GM18951 (cell line): ENCODE data around the gene CADPS.

Source experiments
- POLR2A ChIP-seq: IDR thresholded peaks from 4 replicates; pipeline ENCODE4 v1.6.1; 2011; ENCODE audit warnings: mild to moderate bottlenecking; ENCODE audit not compliant: insufficient read length, insufficient read depth; ENCODE audit errors: extremely low read depth
- in situ Hi-C: fragments of 300-500 bp; cut with MboI; formaldehyde crosslinking; loops from one replicate; pipeline ENCODE4 v1.12.0; 2022; ENCODE audit warnings: low sequenced_read_pairs, mixed read lengths, inconsistent platforms; ENCODE audit not compliant: unreplicated experiment

CADPS gene

GRCh38 chr3:62365391-62366125 lies 509.7 kb downstream of the CADPS start:
- no peak for TF ChIP-seq POLR2A
- in situ Hi-C loops = no loop called here

- no peak for TF ChIP-seq POLR2A
- in situ Hi-C loops = no loop called here
Measured at GRCh38 chr3:62364191-62364590, 511.0 kb downstream of the CADPS start.

- in situ Hi-C loops = no loop called here
- no peak for TF ChIP-seq POLR2A
Measured at GRCh38 chr3:62363275-62363674, 511.9 kb downstream of the CADPS start.

GRCh38 chr3:62361824-62362223 lies 513.4 kb downstream of the CADPS start:
- in situ Hi-C loops = no loop called here

DNA sequence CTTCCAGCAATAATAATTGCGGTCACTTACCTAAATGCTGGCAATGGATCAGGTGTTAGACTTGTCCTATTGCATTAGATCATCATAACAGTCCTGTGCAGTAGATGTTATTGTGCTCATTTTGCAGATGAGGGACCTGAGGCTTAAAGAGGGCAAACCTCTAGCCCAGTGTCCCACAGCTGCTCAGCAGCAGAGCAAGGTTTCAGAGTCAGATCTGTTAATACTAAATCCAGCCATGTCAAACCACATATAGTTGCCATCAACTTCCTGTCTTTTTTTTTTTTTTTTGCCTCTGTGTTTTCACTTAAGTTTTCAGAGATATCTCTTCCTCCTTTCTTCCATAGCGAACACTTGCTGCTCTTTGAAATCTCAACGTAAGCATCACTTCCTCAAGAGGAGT lies 514.0 kb downstream of the CADPS start:
- in situ Hi-C loops = no loop called here
- no peak for TF ChIP-seq POLR2A

More at GRCh38 chr3:62361824-62362223, 513.4 kb downstream of the CADPS start:
- no peak for TF ChIP-seq POLR2A

GRCh38 chr3:62359531-62359930 lies 515.7 kb downstream of the CADPS start:
- in situ Hi-C loops = no loop called here
- TF ChIP-seq POLR2A = no peak

- no peak for TF ChIP-seq POLR2A
- in situ Hi-C loops = no loop called here
Measured at GRCh38 chr3:62356356-62356755, 518.9 kb downstream of the CADPS start.

DNA sequence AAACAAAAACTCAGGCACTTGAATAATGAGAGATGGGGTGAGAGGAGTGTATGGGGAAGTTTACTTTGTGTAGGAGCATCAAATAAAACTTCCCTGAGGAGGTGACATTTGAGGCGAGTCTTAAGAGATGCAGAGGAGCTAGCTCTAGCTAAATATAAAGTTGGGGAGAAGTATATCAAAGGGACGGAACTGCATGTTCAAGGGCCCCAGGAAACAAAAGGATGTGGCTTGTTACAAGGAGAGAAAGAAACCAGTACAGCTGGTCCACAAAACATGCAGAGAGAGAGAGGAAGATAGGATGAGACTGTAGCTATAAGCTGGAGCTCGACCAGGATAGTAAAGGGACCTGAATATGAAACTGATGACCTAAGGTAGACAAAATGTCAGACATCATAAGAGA lies 519.5 kb downstream of the CADPS start:
- in situ Hi-C loops = no loop called here

More for the DNA sequence above, 519.5 kb downstream of the CADPS start:
- no peak for TF ChIP-seq POLR2A
